ENCODE results near the gene PCDHA1. TPM values are rescaled to one million over a fixed set of nuclear protein-coding genes. Genes with fewer than 3 reads are reported as not detected.
"Not testable (repeated sequence)": the region's sequence is repeated elsewhere in the genome, so short reads cannot be mapped to it uniquely, and the experiment has no call there.

PCDHA1 gene
- total RNA-seq, 2 donors from 2014 or later = not detected

- no peak overlapping the region for H3K4me3 ChIP-seq
- no peak overlapping the region for H3K27ac ChIP-seq
- no peak for TF ChIP-seq CTCF (IDR thresholded peaks at IDR 0.05)
- DNase-seq (ENCODE audit: low spot score) = no peak
- no peaks in the 10 kb centered on the region for H3K36me3 ChIP-seq
- no peaks in the 10 kb centered on the region for H3K4me1 ChIP-seq
- no peaks in the 10 kb centered on the region for H3K27me3 ChIP-seq
- peaks cover 5 to 59% of the 10 kb centered on the region in 2 donors for H3K9me3 ChIP-seq
Measured at GRCh38 chr5:140802781-140803271, 16.9 kb downstream of the PCDHA1 start.

- Histone ChIP-seq H3K27ac (no peak within 1 kb of the TSS), H3K27me3 (no peaks in the 10 kb centered on the region), H3K36me3 (no peaks in the 10 kb centered on the region), H3K9me3 (peaks cover 5 to 42% of the 10 kb centered on the region in 2 donors), H3K4me1 (no peaks in the 10 kb centered on the region), H3K4me3 (peak within 1 kb of the TSS in 1 of 2 donors; percentile 45)
- TF ChIP-seq CTCF (IDR thresholded peaks at IDR 0.05) = peak in 1 of 2 donors; percentile 55
- DNase-seq (ENCODE audit: low spot score) = no peak
Measured at GRCh38 chr5:140806834-140807775, 21.2 kb downstream of the PCDHA1 start, which contains the start of gene PCDHA4. PCDHA4 (plus strand) TSS chr5:140807068.

- H3K9me3 ChIP-seq = peaks cover 0 to 29% of the 10 kb centered on the region in 2 donors
- H3K27me3 ChIP-seq; H3K27ac ChIP-seq; H3K4me1 ChIP-seq; DNase-seq (ENCODE audit: low spot score); H3K4me3 ChIP-seq; H3K36me3 ChIP-seq: not testable (repeated sequence)
Measured at GRCh38 chr5:140808241-140808888, 22.4 kb downstream of the PCDHA1 start.

GRCh38 chr5:140808889-140809291 is 22.9 kb downstream of the PCDHA1 start:
- peaks cover 0 to 27% of the 10 kb centered on the region in 2 donors for H3K9me3 ChIP-seq
- H3K36me3 ChIP-seq = no peaks in the 10 kb centered on the region
- no peak overlapping the region for H3K27ac ChIP-seq
- DNase-seq (ENCODE audit: low spot score) = no peak
- no peak overlapping the region for H3K4me3 ChIP-seq
- no peak for TF ChIP-seq CTCF (IDR thresholded peaks at IDR 0.05)
- H3K4me1 ChIP-seq = no peaks in the 10 kb centered on the region
- H3K27me3 ChIP-seq = no peaks in the 10 kb centered on the region

- Histone ChIP-seq H3K36me3 (no peaks in the 10 kb centered on the region), H3K27me3 (no peaks in the 10 kb centered on the region), H3K4me1 (no peaks in the 10 kb centered on the region), H3K27ac (no peak within 1 kb of the TSS), H3K4me3 (peak within 1 kb of the TSS in 1 of 2 donors; percentile 17), H3K9me3 (peaks cover 0 to 37% of the 10 kb centered on the region in 2 donors)
- peak in 1 of 2 donors; percentile 52 for TF ChIP-seq CTCF (IDR thresholded peaks at IDR 0.05)
- DNase-seq (ENCODE audit: low spot score) = no peak
Measured at GRCh38 chr5:140821375-140822280, 35.7 kb downstream of the PCDHA1 start, which contains the start of gene PCDHA5. PCDHA5 (plus strand) TSS chr5:140821613.
